ENCODE measurements around the gene PRMT3.
"Not testable (repeated sequence)": the region's sequence is repeated elsewhere in the genome, so short reads cannot be mapped to it uniquely, and the experiment has no call there.

PRMT3 gene

DNA sequence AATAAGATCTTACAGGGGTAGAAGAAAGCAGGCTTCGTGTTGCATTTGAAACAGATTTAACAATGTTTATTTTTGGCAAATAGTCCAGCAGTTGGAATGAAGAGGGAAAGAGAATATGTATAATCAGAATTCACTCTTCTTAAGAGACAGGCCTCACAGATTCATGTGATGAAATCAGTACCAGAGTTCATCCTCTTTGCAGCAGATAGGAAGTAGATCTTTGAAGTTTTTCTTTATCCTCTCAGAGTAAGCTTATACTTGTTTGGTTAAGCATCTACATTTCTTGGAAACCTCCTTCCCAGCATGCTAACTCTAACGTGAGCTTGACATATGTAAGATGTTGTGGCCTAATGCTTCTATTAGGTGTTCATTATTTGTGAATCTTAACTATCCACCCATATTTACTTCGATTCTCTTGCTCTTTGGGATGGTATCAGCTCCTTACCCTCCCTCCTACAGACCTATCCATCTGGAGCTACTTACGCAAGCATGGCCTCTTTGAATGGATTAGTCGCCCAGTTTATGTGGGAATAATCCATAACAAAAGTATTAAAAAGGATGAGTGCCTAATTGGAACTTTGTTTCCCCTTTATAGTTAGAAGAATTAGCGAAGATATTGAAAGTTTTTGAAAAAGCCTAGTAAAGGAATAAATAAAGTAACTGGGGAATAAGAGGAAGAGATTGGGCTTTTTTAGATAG, 80.1 kb downstream of the PRMT3 start:
- TF ChIP-seq, protein P1, sequence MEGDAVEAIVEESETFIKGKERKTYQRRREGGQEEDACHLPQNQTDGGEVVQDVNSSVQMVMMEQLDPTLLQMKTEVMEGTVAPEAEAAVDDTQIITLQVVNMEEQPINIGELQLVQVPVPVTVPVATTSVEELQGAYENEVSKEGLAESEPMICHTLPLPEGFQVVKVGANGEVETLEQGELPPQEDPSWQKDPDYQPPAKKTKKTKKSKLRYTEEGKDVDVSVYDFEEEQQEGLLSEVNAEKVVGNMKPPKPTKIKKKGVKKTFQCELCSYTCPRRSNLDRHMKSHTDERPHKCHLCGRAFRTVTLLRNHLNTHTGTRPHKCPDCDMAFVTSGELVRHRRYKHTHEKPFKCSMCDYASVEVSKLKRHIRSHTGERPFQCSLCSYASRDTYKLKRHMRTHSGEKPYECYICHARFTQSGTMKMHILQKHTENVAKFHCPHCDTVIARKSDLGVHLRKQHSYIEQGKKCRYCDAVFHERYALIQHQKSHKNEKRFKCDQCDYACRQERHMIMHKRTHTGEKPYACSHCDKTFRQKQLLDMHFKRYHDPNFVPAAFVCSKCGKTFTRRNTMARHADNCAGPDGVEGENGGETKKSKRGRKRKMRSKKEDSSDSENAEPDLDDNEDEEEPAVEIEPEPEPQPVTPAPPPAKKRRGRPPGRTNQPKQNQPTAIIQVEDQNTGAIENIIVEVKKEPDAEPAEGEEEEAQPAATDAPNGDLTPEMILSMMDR (IDR thresholded peaks at IDR 0.05), result no peak
- H3K4me3 Mint-ChIP-seq, result no peak overlapping the region
- H3K36me3 Mint-ChIP-seq (ENCODE audit: low read depth), result peaks cover 46% of the 10 kb centered on the region
- H3K27me3 Mint-ChIP-seq (ENCODE audit: low read depth, poor library complexity), result no peaks in the 10 kb centered on the region
- H3K4me1 Mint-ChIP-seq, result no peaks in the 10 kb centered on the region
- peaks cover 15% of the 10 kb centered on the region for H3K9me3 Mint-ChIP-seq
- no peak overlapping the region for H3K27ac Mint-ChIP-seq
- no peak for DNase-seq

GRCh38 chr11:20470348-20470747, 82.8 kb downstream of the PRMT3 start:
- DNase-seq, result no peak
- peaks cover 36% of the 10 kb centered on the region for H3K36me3 Mint-ChIP-seq (ENCODE audit: low read depth)
- no peak overlapping the region for H3K27ac Mint-ChIP-seq
- H3K4me1 Mint-ChIP-seq, result no peaks in the 10 kb centered on the region
- TF ChIP-seq, protein P1 (IDR thresholded peaks at IDR 0.05), result no peak
- peaks cover 19% of the 10 kb centered on the region for H3K9me3 Mint-ChIP-seq
- H3K4me3 Mint-ChIP-seq, result no peak overlapping the region
- no peaks in the 10 kb centered on the region for H3K27me3 Mint-ChIP-seq (ENCODE audit: low read depth, poor library complexity)

- not testable (repeated sequence) for DNase-seq; H3K27ac Mint-ChIP-seq; H3K4me1 Mint-ChIP-seq; H3K27me3 Mint-ChIP-seq (ENCODE audit: low read depth, poor library complexity); H3K4me3 Mint-ChIP-seq
- H3K9me3 Mint-ChIP-seq, result peaks cover 19% of the 10 kb centered on the region
- H3K36me3 Mint-ChIP-seq (ENCODE audit: low read depth), result peaks cover 43% of the 10 kb centered on the region
Observed at GRCh38 chr11:20471929-20472328, 84.4 kb downstream of the PRMT3 start.

- H3K4me3 Mint-ChIP-seq, result no peak overlapping the region
- DNase-seq, result no peak
- no peaks in the 10 kb centered on the region for H3K27me3 Mint-ChIP-seq (ENCODE audit: low read depth, poor library complexity)
- peaks cover 49% of the 10 kb centered on the region for H3K36me3 Mint-ChIP-seq (ENCODE audit: low read depth)
- TF ChIP-seq, protein P1 (IDR thresholded peaks at IDR 0.05), result no peak
- H3K4me1 Mint-ChIP-seq, result no peaks in the 10 kb centered on the region
- peaks cover 19% of the 10 kb centered on the region for H3K9me3 Mint-ChIP-seq
- no peak overlapping the region for H3K27ac Mint-ChIP-seq
Observed at GRCh38 chr11:20474176-20474881, 86.8 kb downstream of the PRMT3 start.

DNA sequence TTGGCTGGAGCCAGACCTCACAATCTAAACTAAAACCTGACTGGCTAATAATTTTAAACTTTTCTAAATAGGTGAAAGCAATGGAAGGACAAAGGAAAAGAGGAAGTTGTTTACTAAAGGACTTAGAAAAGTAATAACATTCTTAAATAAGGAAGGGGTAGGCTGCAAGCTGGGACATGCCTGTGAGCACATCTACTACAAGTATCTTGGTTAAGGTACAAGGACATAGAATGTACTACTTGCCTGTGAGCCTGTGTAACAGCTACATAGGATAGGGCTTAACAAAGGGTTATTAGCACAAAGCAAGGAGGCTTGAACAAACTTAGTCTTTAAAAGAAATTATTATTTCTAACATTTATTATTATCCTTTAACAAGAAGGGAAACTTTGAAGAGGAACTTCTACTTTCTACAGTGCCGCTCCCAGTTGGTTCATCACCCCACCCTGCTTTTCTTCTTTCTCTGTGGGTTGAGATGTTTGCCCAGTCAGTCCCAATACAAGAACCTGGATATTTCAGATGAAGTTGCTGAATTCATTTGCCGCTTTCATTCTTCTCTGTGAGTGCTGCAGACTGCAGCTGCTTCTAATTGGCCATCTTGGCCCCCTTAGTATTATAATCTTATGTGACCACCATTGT, 87.5 kb downstream of the PRMT3 start:
- Mint-ChIP-seq H3K27me3 (ENCODE audit: low read depth, poor library complexity) (no peaks in the 10 kb centered on the region), H3K9me3 (peaks cover 19% of the 10 kb centered on the region), H3K4me1 (no peaks in the 10 kb centered on the region), H3K4me3 (no peak overlapping the region), H3K36me3 (ENCODE audit: low read depth) (peaks cover 49% of the 10 kb centered on the region), H3K27ac (no peak overlapping the region)
- TF ChIP-seq, protein P1 (IDR thresholded peaks at IDR 0.05), result no peak
- DNase-seq, result no peak

- TF ChIP-seq, protein P1 (IDR thresholded peaks at IDR 0.05), result no peak
- no peaks in the 10 kb centered on the region for H3K27me3 Mint-ChIP-seq (ENCODE audit: low read depth, poor library complexity)
- H3K9me3 Mint-ChIP-seq, result peaks cover 3% of the 10 kb centered on the region
- no peak overlapping the region for H3K4me3 Mint-ChIP-seq
- H3K27ac Mint-ChIP-seq, result no peak overlapping the region
- H3K36me3 Mint-ChIP-seq (ENCODE audit: low read depth), result peaks cover 32% of the 10 kb centered on the region
- no peak for DNase-seq
- no peaks in the 10 kb centered on the region for H3K4me1 Mint-ChIP-seq
Observed at GRCh38 chr11:20477418-20478090, 90.0 kb downstream of the PRMT3 start.
